H1 (cell line): ENCODE measurements around the gene SYNDIG1. TPM values are rescaled to one million over a fixed set of nuclear protein-coding genes. Genes with fewer than 3 reads are reported as not detected.

Source experiments
- CTCF ChIA-PET: fragments of 300-600 bp; sonication (Branson Sonifier 250); formaldehyde crosslinking; loops from one replicate; lab custom pipeline; 2021; ENCODE audit not compliant: partially characterized antibody; lab: Charles Lee
- POLR2A ChIA-PET: fragments of 300-600 bp; sonication (Branson Sonifier 250); formaldehyde crosslinking; loops from one replicate; lab custom pipeline; 2021; ENCODE audit warnings: inconsistent platforms; ENCODE audit not compliant: partially characterized antibody; lab: Charles Lee
- DNase-seq, 2 experiments: peaks; one replicate each; pipeline versions ENCODE4 v3.0.0 to v3.0.0-alpha.2; 2010 to 2022; ENCODE audit warnings: low spot score in 2 of 2, low read depth in 1 of 2, mixed read lengths in 1 of 2
- FAIRE-seq: peaks from 2 replicates; lab custom pipeline; 2011; peaks lifted over from hg19 to GRCh38; lab: Jason Lieb, UNC
- H2AFZ ChIP-seq: 2 replicates; pipeline ENCODE4 v1.8.1; 2012; ENCODE audit warnings: low read length, inconsistent platforms
- H2AK5ac ChIP-seq: 2 replicates; pipeline ENCODE4 v1.6.1; 2013; ENCODE audit warnings: low read depth, low read length
- H2BK120ac ChIP-seq: replicated peaks from 2 replicates; pipeline ENCODE3; 2013; ENCODE audit warnings: low read depth, low read length, inconsistent platforms
- H2BK12ac ChIP-seq: 2 replicates; pipeline ENCODE4 v1.6.1; 2013; ENCODE audit warnings: low read depth, low read length
- H2BK15ac ChIP-seq: 2 replicates; pipeline ENCODE4 v1.6.1; 2013; ENCODE audit warnings: low read length
- H2BK20ac ChIP-seq: 2 replicates; pipeline ENCODE4 v1.6.1; 2013; ENCODE audit warnings: low read length
- H2BK5ac ChIP-seq: 2 replicates; pipeline ENCODE4 v1.6.1; 2013; ENCODE audit warnings: low read depth, low read length
- H3K14ac ChIP-seq: 2 replicates; pipeline ENCODE4 v1.6.1; 2013; ENCODE audit warnings: inconsistent platforms; ENCODE audit not compliant: insufficient read length
- H3K18ac ChIP-seq: 2 replicates; pipeline ENCODE4 v1.6.1; 2013; ENCODE audit warnings: low read length; ENCODE audit errors: extremely low read depth
- H3K23ac ChIP-seq: 2 replicates; pipeline ENCODE4 v1.6.1; 2013; ENCODE audit warnings: inconsistent platforms; ENCODE audit not compliant: insufficient read length
- H3K23me2 ChIP-seq: 2 replicates; pipeline ENCODE4 v1.6.1; 2013; ENCODE audit warnings: low read depth, low read length
- H3K27ac ChIP-seq: 2 replicates; pipeline ENCODE4 v1.6.1; 2011; ENCODE audit warnings: low read depth, low read length, inconsistent platforms
- H3K27me3 ChIP-seq, 4 experiments: replicated peaks in 1 of 4; 1 replicate in 1 of 4; 2 replicates in 3 of 4; pipeline versions ENCODE4 v1.6.1 to v1.8.1; 2011 to 2013; ENCODE audit warnings: low read length in 3 of 4, mild to moderate bottlenecking in 3 of 4, inconsistent platforms in 2 of 4, mixed read lengths in 2 of 4, moderate library complexity in 1 of 4; ENCODE audit not compliant: control insufficient read depth in 3 of 4, insufficient read depth in 3 of 4; ENCODE audit errors: extremely low read depth in 1 of 4
- H3K36me3 ChIP-seq, 4 experiments: 2 replicates each; pipeline versions ENCODE4 v1.6.1 to v1.8.1; 2011 to 2013; ENCODE audit warnings: mild to moderate bottlenecking in 4 of 4, low read length in 3 of 4, moderate library complexity in 2 of 4, control low read depth in 1 of 4, inconsistent platforms in 1 of 4; ENCODE audit not compliant: insufficient read depth in 4 of 4, control insufficient read depth in 2 of 4
- H3K4ac ChIP-seq: replicated peaks from 2 replicates; pipeline ENCODE3; 2013; ENCODE audit warnings: low read length, low read depth, mixed read lengths, inconsistent platforms; ENCODE audit not compliant: insufficient read length
- H3K4me1 ChIP-seq, 4 experiments: replicated peaks in 1 of 4; 1 replicate in 1 of 4; 2 replicates in 3 of 4; pipeline versions ENCODE4 v1.6.1 to v1.8.1; 2011 to 2013; ENCODE audit warnings: low read length in 3 of 4, inconsistent platforms in 2 of 4, mixed read lengths in 1 of 4; ENCODE audit not compliant: insufficient read depth in 4 of 4, control insufficient read depth in 3 of 4
- H3K4me2 ChIP-seq, 2 experiments: 2 replicates each; pipeline versions ENCODE4 v1.6.1 to v1.8.1; 2011 to 2013; ENCODE audit warnings: low read depth in 2 of 2, low read length in 2 of 2, control low read depth in 1 of 2, inconsistent platforms in 1 of 2, mild to moderate bottlenecking in 1 of 2; ENCODE audit not compliant: insufficient read depth in 1 of 2
- H3K4me3 ChIP-seq, 4 experiments: fragments of 200-600, 300-600 bp in 1 of 4; sonication (generic), shearing (Covaris generic), sonication (Bioruptor Twin) in 1 of 4; 2 replicates each; pipeline versions ENCODE4 v1.5.1 to v1.8.1; 2011 to 2016; ENCODE audit warnings: low read length in 4 of 4, low read depth in 3 of 4, control low read depth in 2 of 4, inconsistent platforms in 2 of 4, mild to moderate bottlenecking in 2 of 4, mixed read lengths in 1 of 4, moderate library complexity in 1 of 4; ENCODE audit not compliant: insufficient read depth in 2 of 4; ENCODE audit errors: extremely low read depth in 1 of 4
- H3K56ac ChIP-seq: replicated peaks from 2 replicates; pipeline ENCODE3; 2013; ENCODE audit warnings: low read depth, mild to moderate bottlenecking, mixed read lengths, low read length, inconsistent platforms; ENCODE audit not compliant: insufficient read length
- H3K79me1 ChIP-seq: 2 replicates; pipeline ENCODE4 v1.6.1; 2013; ENCODE audit warnings: low read depth, low read length, control low read depth
- H3K79me2 ChIP-seq, 2 experiments: 2 replicates each; pipeline versions ENCODE4 v1.6.1 to v1.8.1; 2012 to 2013; ENCODE audit warnings: low read length in 2 of 2, mild to moderate bottlenecking in 2 of 2, inconsistent platforms in 1 of 2; ENCODE audit not compliant: insufficient read depth in 2 of 2, control insufficient read depth in 1 of 2
- H3K9ac ChIP-seq, 4 experiments: replicated peaks in 1 of 4; 1 replicate in 1 of 4; 2 replicates in 3 of 4; pipeline versions ENCODE4 v1.6.1 to v1.8.1; 2011 to 2013; ENCODE audit warnings: low read depth in 3 of 4, low read length in 3 of 4, control low read depth in 2 of 4, mild to moderate bottlenecking in 2 of 4, moderate library complexity in 2 of 4, inconsistent platforms in 1 of 4; ENCODE audit errors: extremely low read depth in 1 of 4
- H3K9me3 ChIP-seq, 2 experiments: 2 replicates each; pipeline versions ENCODE4 v1.6.1 to v1.8.1; 2012 to 2013; ENCODE audit warnings: mild to moderate bottlenecking in 2 of 2, moderate library complexity in 2 of 2, control low read depth in 1 of 2, inconsistent platforms in 1 of 2, low read depth in 1 of 2, low read length in 1 of 2, mixed read lengths in 1 of 2; ENCODE audit not compliant: insufficient read depth in 2 of 2
- H4K20me1 ChIP-seq, 2 experiments: replicated peaks in 1 of 2; 2 replicates each; pipeline versions ENCODE3 to v1.8.1; 2011 to 2013; ENCODE audit warnings: inconsistent platforms in 2 of 2, low read length in 2 of 2, mild to moderate bottlenecking in 1 of 2; ENCODE audit not compliant: insufficient read depth in 2 of 2, control insufficient read depth in 1 of 2
- H4K5ac ChIP-seq: 2 replicates; pipeline ENCODE4 v1.6.1; 2013; ENCODE audit warnings: low read length, low read depth, mixed read lengths, inconsistent platforms; ENCODE audit not compliant: insufficient read length
- H4K8ac ChIP-seq: 2 replicates; pipeline ENCODE4 v1.8.0; 2013; ENCODE audit warnings: mild to moderate bottlenecking, moderate library complexity, low read length, inconsistent platforms; ENCODE audit not compliant: insufficient read depth; ENCODE audit errors: extremely low read depth
- H4K91ac ChIP-seq: replicated peaks from 2 replicates; pipeline ENCODE3; 2013; ENCODE audit warnings: low read length, mixed read lengths, inconsistent platforms; ENCODE audit not compliant: insufficient read length
- CTBP2 ChIP-seq: IDR thresholded peaks from 2 replicates; pipeline ENCODE4 v1.7.0; 2011; ENCODE audit warnings: borderline replicate concordance, mild to moderate bottlenecking, moderate library complexity, mixed read lengths, low read length; ENCODE audit not compliant: insufficient read depth, insufficient read length
- FOSL1 ChIP-seq: IDR thresholded peaks from 2 replicates; pipeline ENCODE4 v1.6.1; 2011; ENCODE audit warnings: mild to moderate bottlenecking, low read depth, low read length, moderate library complexity; ENCODE audit not compliant: insufficient read depth
- HDAC2 ChIP-seq, 2 experiments: fragments of 300-600 bp in 1 of 2; sonication (generic) in 1 of 2; IDR thresholded peaks; 2 replicates each; pipeline ENCODE4 v1.6.1; 2011 to 2012; ENCODE audit warnings: low read depth in 2 of 2, low read length in 2 of 2, mild to moderate bottlenecking in 2 of 2, moderate library complexity in 2 of 2, borderline replicate concordance in 1 of 2, inconsistent platforms in 1 of 2
- JUN ChIP-seq: IDR thresholded peaks from 2 replicates; pipeline ENCODE4 v1.6.1; 2011; ENCODE audit warnings: low read depth, mild to moderate bottlenecking, improper control_type of control experiment, low read length
- KDM4A ChIP-seq: IDR thresholded peaks from one replicate; pipeline ENCODE4 v1.7.1; 2012; ENCODE audit warnings: low read depth, mild to moderate bottlenecking, moderate library complexity, low read length, inconsistent platforms; ENCODE audit not compliant: severe bottlenecking
- NANOG ChIP-seq: IDR thresholded peaks from 2 replicates; pipeline ENCODE4 v1.6.1; 2011; ENCODE audit warnings: low read length, low read depth, mild to moderate bottlenecking, inconsistent platforms; ENCODE audit not compliant: insufficient read depth, poor library complexity, severe bottlenecking
- PHF8 ChIP-seq: fragments of 200-600 bp; sonication (generic); conservative IDR thresholded peaks from 2 replicates; pipeline ENCODE4 v1.7.1; 2012; ENCODE audit warnings: low read depth, mild to moderate bottlenecking, inconsistent platforms, low read length, moderate library complexity
- RFX5 ChIP-seq: IDR thresholded peaks from 2 replicates; pipeline ENCODE4 v1.6.1; 2011; ENCODE audit warnings: low read depth, low read length, improper control_type of control experiment, borderline replicate concordance
- SIN3A ChIP-seq, 2 experiments: IDR thresholded peaks in 1 of 2; conservative IDR thresholded peaks in 1 of 2; 2 replicates each; pipeline ENCODE4 v1.6.1; 2011 to 2012; ENCODE audit warnings: low read length in 2 of 2, improper control_type of control experiment in 1 of 2, low read depth in 1 of 2, mild to moderate bottlenecking in 1 of 2
- ZNF274 ChIP-seq: IDR thresholded peaks from 2 replicates; pipeline ENCODE4 v1.7.0; 2012; ENCODE audit warnings: low read length, borderline replicate concordance; ENCODE audit errors: extremely low read depth
- WGBS, 2 experiments: shearing (Covaris generic) in 1 of 2; methylation state at CpG; one replicate each; pipeline versions ENCODE4 v1.1.6 to v1.1.7; 2013 to 2015; ENCODE audit warnings: low lambda C conversion rate in 2 of 2, mixed read lengths in 2 of 2, inconsistent platforms in 1 of 2, low coverage in 1 of 2, missing lambda C conversion rate in 1 of 2; ENCODE audit not compliant: insufficient replicate concordance in 2 of 2, insufficient coverage in 1 of 2, insufficient read length in 1 of 2; ENCODE audit errors: extremely low coverage in 1 of 2, missing lambda C conversion rate in 1 of 2; 5-methylcytosine and 5-hydroxymethylcytosine counted together
- polyA plus RNA-seq, 7 experiments: library from polyadenylated mRNA; depleted of rRNA in 3 of 7; stranded (reverse) in 5 of 7; unstranded in 2 of 7; fragments of >200 nt in 5 of 7; fragments of 200-250 nt in 2 of 7; gene quantifications; 1 replicate in 5 of 7; 2 replicates in 1 of 7; 4 replicates in 1 of 7; pipeline versions ENCODE4 v1.2.1 to v1.2.3, GENCODE V29; 2011 to 2013; ENCODE audit warnings: missing spikeins in 2 of 7, mixed read lengths in 2 of 7
- total RNA-seq: library from RNA; stranded (reverse); fragmentation: NEBNext Ultra II Directional; extraction: Animal tissue kit (Norgen Biotek cat#: 25700); gene quantifications from 2 replicates; pipeline ENCODE4 v1.2.1, GENCODE V29; 2021

SYNDIG1 gene
- total and polyA plus RNA-seq, 2 of the 8 experiments (the other 6 are each of a cell fraction or from before 2014, with no cell fraction given): 6.5 to 7.8 TPM

GRCh38 chr20:24612799-24613775 lies 143.7 kb downstream of the SYNDIG1 start:
- no peaks in the 10 kb centered on the region for H4K20me1 ChIP-seq
- H3K4me2 ChIP-seq: no peak overlapping the region
- no peaks in the 10 kb centered on the region for H3K27me3 ChIP-seq
- no peak overlapping the region for H4K5ac ChIP-seq
- H3K56ac ChIP-seq: no peak overlapping the region
- no peak overlapping the region for H3K4me3 ChIP-seq
- H4K8ac ChIP-seq: peak overlapping the region; percentile 86
- no peaks in the 10 kb centered on the region for H3K79me1 ChIP-seq
- no peak overlapping the region for H3K9ac ChIP-seq
- H2AK5ac ChIP-seq: no peak overlapping the region
- no peaks in the 10 kb centered on the region for H3K9me3 ChIP-seq
- H2BK5ac ChIP-seq: peak overlapping the region; percentile 41; the same call in 1 of the 2 replicates
- no peak overlapping the region for H3K4ac ChIP-seq
- H3K23me2 ChIP-seq: no peaks in the 10 kb centered on the region
- DNase-seq: no peak
- H2BK12ac ChIP-seq: no peak overlapping the region
- H2BK20ac ChIP-seq: no peak overlapping the region
- no peak overlapping the region for H2BK15ac ChIP-seq
- H3K36me3 ChIP-seq: no peaks in the 10 kb centered on the region; a peak in 1 of 8 replicates
- 90% methylated on average over 16 of the region's 16 CpGs; no CpG with 5 or more reads in 1 of the 2 experiments for WGBS, 2 experiments
- no peak overlapping the region for H3K18ac ChIP-seq
- H2BK120ac ChIP-seq: no peak overlapping the region
- no peak overlapping the region for H3K27ac ChIP-seq
- no peak overlapping the region for H3K23ac ChIP-seq
- ChIA-PET POLR2A (no interaction called here), CTCF (interaction anchor here (0.8 kb wide), 1 partner anchor 448 kb away, joined by 4 read pairs; no protein-coding TSS in a partner anchor)
- no peaks in the 10 kb centered on the region for H3K79me2 ChIP-seq
- H2AFZ ChIP-seq: no peak overlapping the region
- peaks cover 0 to 14% (median 7%) of the 10 kb centered on the region in 4 experiments; a peak in 6 of 7 replicates for H3K4me1 ChIP-seq
- no peak overlapping the region for H3K14ac ChIP-seq
- peak overlapping the region; percentile 63 for H4K91ac ChIP-seq
- no peak for FAIRE-seq
- TF ChIP-seq RFX5 (no peak), PHF8 (no peak), ZNF274 (no peak), FOSL1 (no peak), JUN (no peak), CTBP2 (no peak), NANOG (no peak), KDM4A (no peak), SIN3A (conservative IDR thresholded peaks at IDR 0.05 in 1 of 2, IDR thresholded peaks at IDR 0.05 in 1 of 2; ENCODE audit: low read depth in 1 of 2, low read length in 2 of 2) (no peak), HDAC2 (IDR thresholded peaks at IDR 0.05; ENCODE audit: borderline replicate concordance in 1 of 2, low read depth in 2 of 2, low read length in 2 of 2) (no peak)
